Esophagus squamous epithelium (tissue), 5 donors: ENCODE results near the gene CTTNBP2NL. TPM values are rescaled to one million over a fixed set of nuclear protein-coding genes. Genes with fewer than 3 reads are reported as not detected.

ENCODE experiments used
- DNase-seq: peaks from one replicate; lab custom pipeline; 2025; lab: John Stamatoyannopoulos, UW
- H3K27ac ChIP-seq, 4 donors: fragments of 200-600 bp; sonication (generic); one replicate each; pipeline ENCODE4 v1.5.1; 2016 to 2019; ENCODE audit warnings: mild to moderate bottlenecking in 1 of 4
- H3K27me3 ChIP-seq, 4 donors: fragments of 200-600 bp; sonication (generic); 1 replicate in 3 of 4; 2 replicates in 1 of 4; pipeline versions ENCODE4 v1.5.1 to v1.6.0; 2017 to 2021; ENCODE audit warnings: antibody characterized with exemption in 1 of 4
- H3K36me3 ChIP-seq, 3 donors: fragments of 200-600 bp; sonication (generic); one replicate each; pipeline ENCODE4 v1.5.1; 2016 to 2019
- H3K4me1 ChIP-seq, 3 donors: fragments of 200-600 bp; sonication (generic); one replicate each; pipeline ENCODE4 v1.5.1; 2017 to 2019
- H3K4me3 ChIP-seq, 4 donors: fragments of 200-600 bp; sonication (generic); 1 replicate in 3 of 4; 2 replicates in 1 of 4; pipeline ENCODE4 v1.5.1; 2016 to 2019; ENCODE audit warnings: mild to moderate bottlenecking in 2 of 4, moderate library complexity in 1 of 4
- H3K9me3 ChIP-seq, 3 donors: fragments of 200-600 bp; sonication (generic); one replicate each; pipeline ENCODE4 v1.5.1; 2016 to 2019
- CTCF ChIP-seq, 6 experiments: fragments of 450-650 bp in 4 of 6; fragments of 200-600 bp in 2 of 6; sonication (generic) in 2 of 6; IDR thresholded peaks; one replicate each; pipeline ENCODE4 v1.5.1; 2016 to 2019; ENCODE audit warnings: antibody characterized with exemption in 6 of 6, mild to moderate bottlenecking in 4 of 6, moderate library complexity in 4 of 6
- POLR2A ChIP-seq, 4 donors: fragments of 450-650 bp; IDR thresholded peaks; one replicate each; pipeline ENCODE4 v1.6.1; 2017; ENCODE audit warnings: antibody characterized with exemption in 4 of 4, mild to moderate bottlenecking in 4 of 4, moderate library complexity in 3 of 4
- WGBS, 2 donors: methylation state at CpG; one replicate each; pipeline ENCODE4 v1.1.5; 2018; 5-methylcytosine and 5-hydroxymethylcytosine counted together
- intact Hi-C: fragments of 100-400 bp; cut with DNase I; formaldehyde crosslinking; loops from one replicate; pipeline ENCODE4 v1.15.0; 2022
- total RNA-seq, 4 donors: library from RNA; depleted of rRNA; stranded (reverse); fragments of >200 nt; gene quantifications; one replicate each; pipeline ENCODE4 v1.1.0, GENCODE V29; 2016
- donor health status: DM: yes; HTN: yes; CAD: no.

CTTNBP2NL gene
- total RNA-seq, 4 donors from 2014 or later: 19.6 to 26.3 (median 22.8) TPM

- Histone ChIP-seq H3K4me3 (no peak overlapping the region), H3K36me3 (peaks cover 0 to 3% (median 0%) of the 10 kb centered on the region in 3 donors), H3K4me1 (peaks cover 3 to 66% (median 20%) of the 10 kb centered on the region in 3 donors), H3K9me3 (no peaks in the 10 kb centered on the region), H3K27ac (no peak overlapping the region), H3K27me3 (no peaks in the 10 kb centered on the region)
- no peak for DNase-seq
- no peak for TF ChIP-seq POLR2A (IDR thresholded peaks at IDR 0.05)
- TF ChIP-seq CTCF (IDR thresholded peaks at IDR 0.05): no peak
- WGBS, 2 donors: 76 to 87% methylated on average over 1 of the region's 1 CpG
- intact Hi-C loops: no loop called here
These were observed 10.8 kb downstream of the CTTNBP2NL start for GRCh38 chr1:112406771-112407170.

- H3K4me1 ChIP-seq: peaks cover 0 to 48% (median 6%) of the 10 kb centered on the region in 3 donors
- no peak for TF ChIP-seq POLR2A (IDR thresholded peaks at IDR 0.05)
- TF ChIP-seq CTCF (IDR thresholded peaks at IDR 0.05): no peak
- peak overlapping the region in 3 of 4 donors; percentile 36 to 56 (median 50) for H3K27ac ChIP-seq
- H3K36me3 ChIP-seq: peaks cover 0 to 30% (median 10%) of the 10 kb centered on the region in 3 donors
- H3K27me3 ChIP-seq: no peaks in the 10 kb centered on the region
- intact Hi-C loops: no loop called here
- 86 to 100% methylated on average over 2 of the region's 2 CpGs for WGBS, 2 donors
- H3K4me3 ChIP-seq: no peak overlapping the region
- no peaks in the 10 kb centered on the region for H3K9me3 ChIP-seq
- no peak for DNase-seq
These were observed 13.4 kb downstream of the CTTNBP2NL start for GRCh38 chr1:112409414-112409813.

- H3K27ac ChIP-seq: no peak overlapping the region
- H3K27me3 ChIP-seq: no peaks in the 10 kb centered on the region
- no peak overlapping the region for H3K4me3 ChIP-seq
- DNase-seq: no peak
- intact Hi-C loops: no loop called here
- H3K4me1 ChIP-seq: peaks cover 0 to 36% (median 3%) of the 10 kb centered on the region in 3 donors
- peaks cover 0 to 42% (median 10%) of the 10 kb centered on the region in 3 donors for H3K36me3 ChIP-seq
- 79 to 95% methylated on average over 2 of the region's 2 CpGs for WGBS, 2 donors
- no peaks in the 10 kb centered on the region for H3K9me3 ChIP-seq
- TF ChIP-seq POLR2A (IDR thresholded peaks at IDR 0.05): no peak
These were observed 14.7 kb downstream of the CTTNBP2NL start for GRCh38 chr1:112410673-112411072.

GRCh38 chr1:112417271-112417670 is 21.3 kb downstream of the CTTNBP2NL start:
- peaks cover 0 to 81% (median 10%) of the 10 kb centered on the region in 3 donors for H3K36me3 ChIP-seq
- no peaks in the 10 kb centered on the region for H3K4me1 ChIP-seq
- H3K27me3 ChIP-seq: no peaks in the 10 kb centered on the region
- TF ChIP-seq CTCF (IDR thresholded peaks at IDR 0.05): no peak
- no peak for TF ChIP-seq POLR2A (IDR thresholded peaks at IDR 0.05)
- H3K9me3 ChIP-seq: no peaks in the 10 kb centered on the region
- no peak overlapping the region for H3K27ac ChIP-seq
- no peak for DNase-seq
- no peak overlapping the region for H3K4me3 ChIP-seq
- intact Hi-C loops: no loop called here

GRCh38 chr1:112418099-112418892 is 22.3 kb downstream of the CTTNBP2NL start:
- WGBS, 2 donors: 64 to 77% methylated on average over 2 of the region's 2 CpGs
- TF ChIP-seq POLR2A (IDR thresholded peaks at IDR 0.05): no peak
- no peak for TF ChIP-seq CTCF (IDR thresholded peaks at IDR 0.05)
- Histone ChIP-seq H3K27me3 (no peaks in the 10 kb centered on the region), H3K4me1 (no peaks in the 10 kb centered on the region), H3K4me3 (no peak overlapping the region), H3K36me3 (peaks cover 0 to 78% (median 10%) of the 10 kb centered on the region in 3 donors), H3K27ac (no peak overlapping the region), H3K9me3 (no peaks in the 10 kb centered on the region)
- intact Hi-C loops: no loop called here
- no peak for DNase-seq
